ENCODE data around the gene CREBBP.

Gene CREBBP

DNA sequence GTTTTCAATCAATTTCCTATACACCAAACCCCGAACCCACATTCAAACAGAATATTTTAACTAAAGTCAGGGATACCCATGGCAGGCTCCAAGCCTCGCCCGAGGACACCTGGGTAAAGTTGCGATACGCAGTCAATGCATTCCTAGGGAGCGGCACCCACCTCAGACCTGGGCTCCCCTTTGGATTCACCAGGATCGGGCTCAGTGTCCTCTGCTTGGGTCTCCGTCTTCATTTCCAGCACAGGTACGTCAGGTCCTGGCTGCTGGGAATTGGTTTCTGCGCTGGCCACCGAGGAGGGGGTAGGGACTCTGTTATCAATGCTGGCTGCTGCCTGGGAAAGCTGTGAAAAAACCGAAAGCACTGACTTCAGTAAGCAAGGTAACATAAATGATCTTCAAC lies 111.5 kb downstream of the CREBBP start:
- TF ChIP-seq, protein P1, sequence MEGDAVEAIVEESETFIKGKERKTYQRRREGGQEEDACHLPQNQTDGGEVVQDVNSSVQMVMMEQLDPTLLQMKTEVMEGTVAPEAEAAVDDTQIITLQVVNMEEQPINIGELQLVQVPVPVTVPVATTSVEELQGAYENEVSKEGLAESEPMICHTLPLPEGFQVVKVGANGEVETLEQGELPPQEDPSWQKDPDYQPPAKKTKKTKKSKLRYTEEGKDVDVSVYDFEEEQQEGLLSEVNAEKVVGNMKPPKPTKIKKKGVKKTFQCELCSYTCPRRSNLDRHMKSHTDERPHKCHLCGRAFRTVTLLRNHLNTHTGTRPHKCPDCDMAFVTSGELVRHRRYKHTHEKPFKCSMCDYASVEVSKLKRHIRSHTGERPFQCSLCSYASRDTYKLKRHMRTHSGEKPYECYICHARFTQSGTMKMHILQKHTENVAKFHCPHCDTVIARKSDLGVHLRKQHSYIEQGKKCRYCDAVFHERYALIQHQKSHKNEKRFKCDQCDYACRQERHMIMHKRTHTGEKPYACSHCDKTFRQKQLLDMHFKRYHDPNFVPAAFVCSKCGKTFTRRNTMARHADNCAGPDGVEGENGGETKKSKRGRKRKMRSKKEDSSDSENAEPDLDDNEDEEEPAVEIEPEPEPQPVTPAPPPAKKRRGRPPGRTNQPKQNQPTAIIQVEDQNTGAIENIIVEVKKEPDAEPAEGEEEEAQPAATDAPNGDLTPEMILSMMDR (IDR thresholded peaks at IDR 0.05; ENCODE audit: insufficient read depth, missing control alignments), result no peak
- no peak for DNase-seq (ENCODE audit: insufficient read length, low spot score)
- FAIRE-seq, result no peak

DNA sequence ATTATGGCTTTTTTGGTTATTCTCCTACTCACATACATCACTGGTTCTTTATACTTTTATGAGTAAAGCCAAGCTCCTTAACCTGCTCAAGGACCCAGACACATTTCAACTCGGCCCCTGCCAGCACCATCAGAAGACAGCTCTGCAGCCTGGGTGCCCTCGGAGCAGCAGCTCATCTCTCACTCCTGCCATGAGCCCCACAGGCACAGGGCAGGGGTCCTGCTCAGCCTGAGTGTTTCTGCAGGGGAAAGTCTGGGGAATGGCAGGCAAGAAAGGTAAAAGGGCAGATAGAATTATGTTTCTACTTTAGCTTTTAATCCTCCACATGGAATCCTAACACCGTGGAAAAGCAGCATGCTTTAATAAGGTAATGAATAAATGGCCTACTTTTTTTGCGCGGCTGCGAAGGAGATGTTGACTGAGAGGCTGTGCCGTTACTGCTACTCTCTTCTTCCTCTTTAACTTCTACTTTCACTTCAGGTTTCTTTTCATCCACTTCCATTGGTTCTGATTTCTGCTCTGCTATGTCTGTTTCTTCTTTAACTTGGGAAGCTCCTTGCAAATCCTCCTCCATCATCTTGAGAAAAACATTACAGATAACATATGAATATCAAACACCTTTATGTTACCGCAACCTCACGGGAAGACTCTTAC lies 113.1 kb downstream of the CREBBP start:
- no peak for FAIRE-seq
- TF ChIP-seq, protein P1 (IDR thresholded peaks at IDR 0.05; ENCODE audit: insufficient read depth, missing control alignments), result no peak

GRCh38 chr16:3766177-3766576 lies 114.3 kb downstream of the CREBBP start:
- TF ChIP-seq, protein P1 (IDR thresholded peaks at IDR 0.05; ENCODE audit: insufficient read depth, missing control alignments), result no peak
- FAIRE-seq (no peak), DNase-seq (ENCODE audit: insufficient read length, low spot score) (no peak)

More for the DNA sequence above, 113.1 kb downstream of the CREBBP start:
- DNase-seq (ENCODE audit: insufficient read length, low spot score), result no peak

DNA sequence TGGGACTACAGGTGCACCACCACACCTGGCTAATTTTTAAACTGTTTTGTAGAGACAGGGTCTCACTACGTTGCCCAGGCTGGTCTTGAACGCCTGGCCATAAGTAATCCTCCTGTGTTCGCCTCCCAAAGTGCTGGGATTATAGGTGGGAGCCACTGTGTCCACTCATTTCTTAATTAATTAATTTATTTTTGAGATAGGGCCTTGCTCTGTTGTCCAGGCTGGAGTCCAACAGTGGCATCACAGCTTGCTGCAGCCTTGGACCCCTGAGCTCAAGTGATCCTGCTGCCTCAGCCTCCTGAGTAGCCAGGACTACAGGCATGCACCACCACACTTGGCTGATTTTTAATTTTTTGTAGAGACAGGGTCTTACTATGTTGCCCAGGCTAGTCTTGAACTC lies 116.1 kb downstream of the CREBBP start:
- FAIRE-seq (no peak), DNase-seq (ENCODE audit: insufficient read length, low spot score) (no peak)
- TF ChIP-seq, protein P1 (IDR thresholded peaks at IDR 0.05; ENCODE audit: insufficient read depth, missing control alignments), result no peak

DNA sequence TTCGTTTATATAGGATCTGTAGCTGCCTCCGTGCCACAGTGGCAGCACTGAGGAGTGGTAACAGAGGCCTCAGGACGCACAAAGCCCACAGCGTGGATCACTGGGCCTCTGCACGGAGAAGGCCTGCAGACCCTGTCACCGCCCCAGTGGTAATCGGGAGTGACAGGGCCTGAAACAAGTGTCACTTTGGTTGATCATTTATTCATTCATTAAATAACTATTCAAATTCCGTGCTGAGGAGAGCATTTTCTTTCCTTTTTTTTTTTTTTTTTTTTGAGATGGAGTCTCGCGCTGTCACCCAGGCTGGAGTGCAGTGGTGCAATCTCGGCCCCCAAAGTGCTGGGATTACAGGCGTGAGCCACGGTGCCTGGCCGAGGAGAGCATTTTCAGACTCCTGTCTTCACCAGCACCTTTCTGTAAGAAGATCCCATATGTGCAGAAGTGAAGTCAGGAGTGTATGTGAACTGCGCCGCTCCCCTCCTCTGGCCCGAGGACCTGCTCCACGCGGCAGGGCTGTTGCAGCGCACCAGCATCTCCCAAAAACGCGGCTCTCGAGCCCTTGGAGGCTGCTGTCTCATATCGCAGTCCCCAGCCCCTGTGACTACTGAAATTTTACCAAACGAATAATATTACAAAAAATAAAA lies 118.3 kb downstream of the CREBBP start:
- TF ChIP-seq, protein P1 (IDR thresholded peaks at IDR 0.05; ENCODE audit: insufficient read depth, missing control alignments), result no peak
- DNase-seq (ENCODE audit: insufficient read length, low spot score), result no peak
- no peak for FAIRE-seq

DNA sequence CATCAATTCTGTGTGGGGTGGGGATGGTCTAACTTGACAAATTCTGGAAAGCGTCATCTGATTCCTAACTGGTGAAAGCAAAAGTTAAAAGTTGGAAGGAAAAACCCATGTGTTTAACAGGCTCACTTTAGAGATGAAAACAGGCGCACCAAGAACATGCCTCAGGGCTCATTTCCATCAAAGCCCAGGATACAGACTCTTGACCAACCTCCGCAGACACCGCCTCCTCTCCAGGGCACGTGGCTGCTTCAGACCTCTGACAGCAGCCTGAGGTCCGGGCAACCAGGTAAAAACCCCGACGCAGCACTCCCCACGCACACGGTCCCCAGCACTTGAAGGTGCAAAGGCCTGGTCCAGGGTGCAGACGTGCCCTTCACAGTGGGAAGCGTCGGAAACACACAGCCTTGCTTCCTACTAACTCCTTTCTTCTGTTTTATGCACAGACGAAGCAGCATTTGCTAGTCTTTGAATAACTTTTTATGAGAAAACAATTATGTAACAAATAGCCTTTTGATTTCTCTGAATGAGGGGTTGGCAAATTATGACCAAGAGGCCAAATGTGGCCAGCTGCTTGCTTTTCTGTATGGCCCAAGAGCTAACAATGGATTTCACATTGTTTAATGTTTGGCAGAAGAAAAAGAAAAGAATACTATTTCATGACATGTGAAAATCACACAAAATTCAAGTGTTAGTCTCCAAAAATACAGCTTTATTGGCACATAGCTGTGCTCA lies 119.0 kb downstream of the CREBBP start:
- FAIRE-seq, result no peak
- DNase-seq (ENCODE audit: insufficient read length, low spot score), result no peak
- TF ChIP-seq, protein P1 (IDR thresholded peaks at IDR 0.05; ENCODE audit: insufficient read depth, missing control alignments), result no peak
